ENCODE measurements around the gene JUN. TPM values are rescaled to one million over a fixed set of nuclear protein-coding genes. Genes with fewer than 3 reads are reported as not detected.

JUN gene
- polyA plus RNA-seq, 1 donor (not counting 4 experiments of a cell fraction or from before 2014, with no cell fraction given), result 70.1 TPM

DNA sequence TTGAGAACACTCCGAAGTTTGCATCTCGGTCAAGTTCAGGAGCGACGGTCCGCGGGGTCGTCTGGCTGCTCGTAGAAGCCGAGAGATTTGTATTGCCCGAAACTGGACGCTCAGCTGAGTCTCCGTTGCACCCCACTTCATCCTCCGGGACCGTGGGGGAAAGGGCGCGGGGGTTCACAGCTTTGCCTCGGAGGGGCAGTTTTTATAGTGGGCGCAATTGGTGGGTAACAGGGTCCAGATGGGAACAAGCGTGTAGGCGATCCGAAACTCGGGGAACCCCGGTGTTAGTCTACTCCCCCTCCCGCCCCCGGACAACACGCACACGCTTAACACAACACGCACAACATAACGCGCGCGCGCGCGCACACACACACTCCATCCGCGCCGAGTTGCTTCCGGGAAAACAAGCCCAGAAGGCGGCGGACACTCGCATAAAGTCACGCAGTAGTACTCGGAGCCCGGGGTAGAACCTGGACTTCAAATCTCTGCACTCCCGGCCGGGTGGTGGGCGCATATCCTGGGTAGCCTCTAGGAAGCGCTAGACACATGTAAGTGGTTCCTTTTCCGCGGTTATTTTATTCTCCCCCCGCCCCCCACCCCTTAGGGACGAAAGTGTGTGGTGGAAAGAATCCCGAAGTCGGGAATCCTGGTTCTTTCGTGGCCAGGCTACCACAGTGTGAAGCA is 1.1 kb upstream of the JUN start:
- Histone ChIP-seq H3K4me1 (ENCODE audit: control insufficient read depth, extremely low read depth, insufficient read depth, low read length) (peaks cover 25% of the 10 kb centered on the region), H3K79me2 (ENCODE audit: control insufficient read depth, insufficient read depth, low read length) (peaks cover 31% of the 10 kb centered on the region), H3K9me3 (ENCODE audit: control insufficient read depth, low read depth, low read length) (peaks cover 2% of the 10 kb centered on the region), H3K9ac (ENCODE audit: control insufficient read depth, extremely low read depth, insufficient read depth, low read length) (peak overlapping the region; percentile 100), H3K27ac (ENCODE audit: control insufficient read depth, insufficient read depth, low read length) (peak overlapping the region; percentile 99), H4K20me1 (ENCODE audit: control insufficient read depth, extremely low read depth, insufficient read depth, low read length) (peaks cover 17% of the 10 kb centered on the region), H3K4me2 (ENCODE audit: control insufficient read depth, extremely low read depth, insufficient read depth, low read depth, low read length) (peak overlapping the region; percentile 96), H3K36me3 (ENCODE audit: control insufficient read depth in 2 of 2, extremely low read depth in 1 of 2, insufficient read depth in 2 of 2, low read length in 2 of 2) (peaks cover 3 to 7% of the 10 kb centered on the region in 2 experiments), H3K9me1 (ENCODE audit: control insufficient read depth, extremely low read depth, insufficient read depth, low read length) (no peaks in the 10 kb centered on the region), H3K4me3 (ENCODE audit: control insufficient read depth in 2 of 3, extremely low read depth in 1 of 3, insufficient read depth in 2 of 3, low read depth in 1 of 3, low read length in 3 of 3) (peak overlapping the region; percentile 76 to 92 (median 88)), H3K27me3 (ENCODE audit: control insufficient read depth, extremely low read depth, insufficient read depth, low read length) (no peaks in the 10 kb centered on the region), H2AFZ (ENCODE audit: control insufficient read depth, low read length) (peak overlapping the region; percentile 48)
- DNase-seq (ENCODE audit: low read depth, low spot score), result no peak
- TF ChIP-seq EZH2 (IDR thresholded peaks at IDR 0.05; ENCODE audit: low read length), result no peak
- TF ChIP-seq, protein P1, sequence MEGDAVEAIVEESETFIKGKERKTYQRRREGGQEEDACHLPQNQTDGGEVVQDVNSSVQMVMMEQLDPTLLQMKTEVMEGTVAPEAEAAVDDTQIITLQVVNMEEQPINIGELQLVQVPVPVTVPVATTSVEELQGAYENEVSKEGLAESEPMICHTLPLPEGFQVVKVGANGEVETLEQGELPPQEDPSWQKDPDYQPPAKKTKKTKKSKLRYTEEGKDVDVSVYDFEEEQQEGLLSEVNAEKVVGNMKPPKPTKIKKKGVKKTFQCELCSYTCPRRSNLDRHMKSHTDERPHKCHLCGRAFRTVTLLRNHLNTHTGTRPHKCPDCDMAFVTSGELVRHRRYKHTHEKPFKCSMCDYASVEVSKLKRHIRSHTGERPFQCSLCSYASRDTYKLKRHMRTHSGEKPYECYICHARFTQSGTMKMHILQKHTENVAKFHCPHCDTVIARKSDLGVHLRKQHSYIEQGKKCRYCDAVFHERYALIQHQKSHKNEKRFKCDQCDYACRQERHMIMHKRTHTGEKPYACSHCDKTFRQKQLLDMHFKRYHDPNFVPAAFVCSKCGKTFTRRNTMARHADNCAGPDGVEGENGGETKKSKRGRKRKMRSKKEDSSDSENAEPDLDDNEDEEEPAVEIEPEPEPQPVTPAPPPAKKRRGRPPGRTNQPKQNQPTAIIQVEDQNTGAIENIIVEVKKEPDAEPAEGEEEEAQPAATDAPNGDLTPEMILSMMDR (optimal IDR thresholded peaks at IDR 0.05 in 1 of 3, IDR thresholded peaks at IDR 0.05 in 1 of 3, conservative IDR thresholded peaks at IDR 0.05 in 1 of 3; ENCODE audit: extremely low read depth in 1 of 3, insufficient read depth in 2 of 3, low read length in 3 of 3), result peak; percentile 69 to 72 (median 70)
- FAIRE-seq, result no peak
- dilution Hi-C loops (cut with MboI; ENCODE audit: extremely low pct_ligation_motif_present, low sequenced_read_pairs), result no loop called here

DNA sequence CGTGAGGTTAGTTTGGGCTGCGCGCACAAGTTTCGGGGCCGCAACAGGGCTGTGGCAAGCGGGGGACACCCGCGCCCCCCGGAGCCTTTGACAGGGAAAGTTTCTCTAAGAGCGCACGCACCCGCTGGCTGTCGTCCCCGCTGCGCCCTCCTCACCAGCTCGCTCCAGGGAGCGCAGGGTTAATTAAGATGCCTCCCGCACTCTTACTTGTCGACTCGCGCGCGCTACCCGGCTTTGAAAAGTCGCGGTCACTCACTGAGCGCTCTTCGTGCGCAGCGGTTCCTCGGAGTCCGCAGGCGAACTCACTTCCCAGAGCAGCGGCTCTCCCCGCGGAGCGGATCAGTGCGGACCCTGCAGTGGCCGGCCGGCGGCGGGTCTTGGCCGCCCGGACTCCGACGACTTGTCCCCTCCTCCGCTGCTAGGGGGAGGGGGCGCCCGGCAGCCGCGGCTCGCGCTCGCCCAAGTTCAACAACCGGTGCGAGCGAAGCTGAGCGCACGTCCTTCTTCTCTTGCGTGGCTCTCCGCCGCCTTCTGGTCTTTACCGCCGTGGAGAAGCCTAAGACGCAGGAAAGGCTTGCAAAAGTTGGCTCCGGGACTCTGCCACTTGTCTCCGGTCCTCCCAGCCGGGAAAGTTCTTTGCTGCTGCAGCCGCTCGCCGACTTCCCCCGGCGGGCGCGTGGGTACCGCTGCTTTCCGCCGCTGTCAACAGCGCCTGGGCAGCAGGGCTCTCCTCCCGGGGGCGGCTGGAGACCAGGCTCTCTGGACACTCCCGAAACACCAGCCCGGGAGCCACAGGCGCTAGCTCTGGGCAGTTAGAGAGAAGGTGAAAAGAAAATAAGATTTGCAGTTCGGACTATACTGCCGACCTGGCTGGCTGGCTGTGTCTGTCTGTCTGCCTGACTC is 506 bp downstream of the JUN start:
- H3K4me2 ChIP-seq (ENCODE audit: control insufficient read depth, extremely low read depth, insufficient read depth, low read depth, low read length), result peak overlapping the region; percentile 94
- peaks cover 17% of the 10 kb centered on the region for H4K20me1 ChIP-seq (ENCODE audit: control insufficient read depth, extremely low read depth, insufficient read depth, low read length)
- H3K27ac ChIP-seq (ENCODE audit: control insufficient read depth, insufficient read depth, low read length), result peak overlapping the region; percentile 90
- no peaks in the 10 kb centered on the region for H3K9me1 ChIP-seq (ENCODE audit: control insufficient read depth, extremely low read depth, insufficient read depth, low read length)
- no peaks in the 10 kb centered on the region for H3K27me3 ChIP-seq (ENCODE audit: control insufficient read depth, extremely low read depth, insufficient read depth, low read length)
- dilution Hi-C loops (cut with MboI; ENCODE audit: extremely low pct_ligation_motif_present, low sequenced_read_pairs), result no loop called here
- peaks cover 31% of the 10 kb centered on the region for H3K79me2 ChIP-seq (ENCODE audit: control insufficient read depth, insufficient read depth, low read length)
- H3K9me3 ChIP-seq (ENCODE audit: control insufficient read depth, low read depth, low read length), result no peaks in the 10 kb centered on the region
- peak overlapping the region; percentile 100 for H3K9ac ChIP-seq (ENCODE audit: control insufficient read depth, extremely low read depth, insufficient read depth, low read length)
- H3K4me3 ChIP-seq (ENCODE audit: control insufficient read depth in 2 of 3, extremely low read depth in 1 of 3, insufficient read depth in 2 of 3, low read depth in 1 of 3, low read length in 3 of 3), result peak overlapping the region; percentile 89 to 92 (median 91)
- H2AFZ ChIP-seq (ENCODE audit: control insufficient read depth, low read length), result no peak overlapping the region
- FAIRE-seq (no peak), DNase-seq (ENCODE audit: low read depth, low spot score) (no peak)
- TF ChIP-seq, protein P1 (optimal IDR thresholded peaks at IDR 0.05 in 1 of 3, IDR thresholded peaks at IDR 0.05 in 1 of 3, conservative IDR thresholded peaks at IDR 0.05 in 1 of 3; ENCODE audit: extremely low read depth in 1 of 3, insufficient read depth in 2 of 3, low read length in 3 of 3), result no peak
- TF ChIP-seq EZH2 (IDR thresholded peaks at IDR 0.05; ENCODE audit: low read length), result no peak
- peaks cover 3 to 7% of the 10 kb centered on the region in 2 experiments for H3K36me3 ChIP-seq (ENCODE audit: control insufficient read depth in 2 of 2, extremely low read depth in 1 of 2, insufficient read depth in 2 of 2, low read length in 2 of 2)
- H3K4me1 ChIP-seq (ENCODE audit: control insufficient read depth, extremely low read depth, insufficient read depth, low read length), result peaks cover 21% of the 10 kb centered on the region
